Measurements from ENCODE around the gene MED12L. TPM values are rescaled to one million over a fixed set of nuclear protein-coding genes. Genes with fewer than 3 reads are reported as not detected.

MED12L gene
- total RNA-seq, 2 experiments from 2014 or later = 12.6 to 32.7 TPM

DNA sequence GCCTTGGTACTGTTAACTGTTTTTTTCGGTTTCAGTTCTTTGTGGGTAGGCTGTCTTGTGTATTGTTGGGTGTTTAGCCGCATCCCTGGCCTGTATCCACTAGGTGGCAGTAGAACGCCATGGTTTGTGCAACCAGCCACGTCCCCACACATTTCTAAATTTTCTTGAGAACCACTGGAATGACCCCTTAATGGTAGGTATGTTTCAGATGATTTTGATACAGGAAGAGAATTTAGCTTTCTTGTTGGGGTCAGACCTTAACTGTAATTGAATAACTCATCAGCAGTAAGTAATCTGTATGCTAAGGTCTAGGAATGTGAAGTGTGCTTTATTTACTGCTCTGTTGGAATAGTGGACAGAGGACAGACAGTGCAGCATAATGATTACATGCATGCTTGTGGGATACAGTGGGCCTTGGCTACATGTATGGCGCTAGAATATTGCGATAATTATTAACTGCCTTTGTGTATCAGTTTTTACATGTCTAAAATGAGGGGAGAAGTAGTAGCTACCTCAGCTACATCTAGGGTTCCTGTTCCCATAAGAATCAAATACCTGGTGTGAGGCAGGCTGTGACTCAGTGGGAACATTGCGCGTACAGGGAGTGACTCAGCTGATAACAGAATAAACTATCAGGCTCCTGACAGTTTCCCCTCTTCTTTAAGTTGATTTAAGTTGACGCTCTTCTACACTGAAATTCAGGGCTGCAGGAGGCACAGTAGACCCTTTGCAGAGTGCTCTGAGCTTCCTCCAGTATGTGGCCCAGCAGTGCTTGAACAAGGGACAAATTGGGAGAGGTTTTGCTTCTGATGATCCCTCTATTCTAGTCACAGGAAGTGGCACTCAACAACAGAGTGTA, 142.6 kb downstream of the MED12L start:
- Histone ChIP-seq H3K9me2 (ENCODE audit: insufficient read depth, low read length) (no peaks in the 10 kb centered on the region), H3K4me3 (ENCODE audit: low read depth, low read length, poor library complexity, severe bottlenecking) (no peak overlapping the region), H3K27ac (ENCODE audit: low read depth, low read length, poor library complexity, severe bottlenecking) (no peak overlapping the region), H3K9me3 (ENCODE audit: low read length) (no peaks in the 10 kb centered on the region), H3K4me2 (ENCODE audit: low read length) (peak overlapping the region; percentile 27; the same call in 1 of the 2 replicates), H2AFZ (ENCODE audit: low read length) (no peak overlapping the region), H3K4me1 (ENCODE audit: insufficient read depth, low read length, poor library complexity, severe bottlenecking) (peaks cover 12% of the 10 kb centered on the region), H4K20me1 (ENCODE audit: insufficient read depth, low read length) (no peaks in the 10 kb centered on the region), H3K36me3 (ENCODE audit: insufficient read depth, low read length) (no peaks in the 10 kb centered on the region), H3K79me2 (ENCODE audit: insufficient read depth, low read depth, low read length) (no peaks in the 10 kb centered on the region)
- CTCF ChIA-PET (ENCODE audit: unreplicated experiment) = interaction anchor here (1.3 to 2.4 kb wide), 3 partner anchors 50 to 54 kb away, joined by 4 to 6 read pairs (median 5); partner anchors contain the start of gene P2RY14
- DNase-seq (ENCODE audit: low spot score) = peak; percentile 77
- TF ChIP-seq EZH2phosphoT487 (IDR thresholded peaks at IDR 0.05; ENCODE audit: borderline replicate concordance, low read depth, low read length) = no peak
- TF ChIP-seq, protein P1, sequence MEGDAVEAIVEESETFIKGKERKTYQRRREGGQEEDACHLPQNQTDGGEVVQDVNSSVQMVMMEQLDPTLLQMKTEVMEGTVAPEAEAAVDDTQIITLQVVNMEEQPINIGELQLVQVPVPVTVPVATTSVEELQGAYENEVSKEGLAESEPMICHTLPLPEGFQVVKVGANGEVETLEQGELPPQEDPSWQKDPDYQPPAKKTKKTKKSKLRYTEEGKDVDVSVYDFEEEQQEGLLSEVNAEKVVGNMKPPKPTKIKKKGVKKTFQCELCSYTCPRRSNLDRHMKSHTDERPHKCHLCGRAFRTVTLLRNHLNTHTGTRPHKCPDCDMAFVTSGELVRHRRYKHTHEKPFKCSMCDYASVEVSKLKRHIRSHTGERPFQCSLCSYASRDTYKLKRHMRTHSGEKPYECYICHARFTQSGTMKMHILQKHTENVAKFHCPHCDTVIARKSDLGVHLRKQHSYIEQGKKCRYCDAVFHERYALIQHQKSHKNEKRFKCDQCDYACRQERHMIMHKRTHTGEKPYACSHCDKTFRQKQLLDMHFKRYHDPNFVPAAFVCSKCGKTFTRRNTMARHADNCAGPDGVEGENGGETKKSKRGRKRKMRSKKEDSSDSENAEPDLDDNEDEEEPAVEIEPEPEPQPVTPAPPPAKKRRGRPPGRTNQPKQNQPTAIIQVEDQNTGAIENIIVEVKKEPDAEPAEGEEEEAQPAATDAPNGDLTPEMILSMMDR (conservative IDR thresholded peaks at IDR 0.05; ENCODE audit: low read length) = peak; percentile 98
- no TSS peak for BruUV-seq (replicated peaks)
- intact Hi-C loops (cut with micrococcal nuclease; ENCODE audit: unreplicated experiment) = loop anchor here (1.0 to 10.0 kb wide), 5 partner anchors 47 to 607 kb away; partner anchors contain the start of gene P2RY13
- POLR2A ChIA-PET = interaction anchor here (0.6 to 1.4 kb wide), 5 partner anchors 9 to 51 kb away, joined by 3 to 7 read pairs (median 5); partner anchors contain the start of gene P2RY14

DNA sequence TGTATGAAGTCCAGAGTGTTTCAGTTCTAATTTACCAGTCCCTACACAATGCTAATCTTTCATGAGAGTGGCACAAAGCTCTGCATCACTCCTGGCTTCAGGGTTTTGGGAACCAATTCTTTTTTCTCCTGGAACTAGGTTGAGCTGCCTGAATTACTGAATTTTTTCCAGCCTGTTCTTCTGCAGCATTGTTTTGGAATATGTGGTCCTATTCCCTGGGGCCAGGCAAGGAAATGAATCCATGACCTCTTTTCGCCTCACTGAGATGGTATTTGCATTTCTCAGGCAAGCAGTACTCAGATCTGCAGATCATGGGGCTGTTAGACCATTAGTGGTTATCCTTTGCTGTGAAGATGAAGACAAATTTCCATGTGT, 143.2 kb downstream of the MED12L start:
- Histone ChIP-seq H3K79me2 (ENCODE audit: insufficient read depth, low read depth, low read length) (no peaks in the 10 kb centered on the region), H2AFZ (ENCODE audit: low read length) (no peak overlapping the region), H4K20me1 (ENCODE audit: insufficient read depth, low read length) (no peaks in the 10 kb centered on the region), H3K4me1 (ENCODE audit: insufficient read depth, low read length, poor library complexity, severe bottlenecking) (peaks cover 12% of the 10 kb centered on the region), H3K9me2 (ENCODE audit: insufficient read depth, low read length) (no peaks in the 10 kb centered on the region), H3K9me3 (ENCODE audit: low read length) (no peaks in the 10 kb centered on the region), H3K27ac (ENCODE audit: low read depth, low read length, poor library complexity, severe bottlenecking) (no peak overlapping the region), H3K36me3 (ENCODE audit: insufficient read depth, low read length) (no peaks in the 10 kb centered on the region), H3K4me3 (ENCODE audit: low read depth, low read length, poor library complexity, severe bottlenecking) (no peak overlapping the region), H3K4me2 (ENCODE audit: low read length) (no peak overlapping the region)
- POLR2A ChIA-PET = interaction anchor here (0.6 to 1.4 kb wide), 4 partner anchors 8 to 50 kb away, joined by 4 to 7 read pairs (median 6); partner anchors contain the start of gene P2RY14
- no peak for DNase-seq (ENCODE audit: low spot score)
- intact Hi-C loops (cut with micrococcal nuclease; ENCODE audit: unreplicated experiment) = loop anchor here (5.0 to 10.0 kb wide), 2 partner anchors 99 to 606 kb away; partner anchors contain the start of gene P2RY13
- BruUV-seq (replicated peaks) = no TSS peak
- TF ChIP-seq EZH2phosphoT487 (IDR thresholded peaks at IDR 0.05; ENCODE audit: borderline replicate concordance, low read depth, low read length) = no peak
- TF ChIP-seq, protein P1 (conservative IDR thresholded peaks at IDR 0.05; ENCODE audit: low read length) = no peak
- CTCF ChIA-PET (ENCODE audit: unreplicated experiment) = interaction anchor here (1.3 to 2.4 kb wide), 3 partner anchors 50 to 54 kb away, joined by 4 to 6 read pairs (median 5); partner anchors contain the start of gene P2RY14

All from OCI-LY7 (cell line).